ENCODE data around the gene DYNC1H1.
"Not testable (repeated sequence)": the region's sequence is repeated elsewhere in the genome, so short reads cannot be mapped to it uniquely, and the experiment has no call there.

Gene DYNC1H1

GRCh38 chr14:101963656-101964296 is 597 bp upstream of the DYNC1H1 start:
- no peak for DNase-seq (ENCODE audit: low spot score)

GRCh38 chr14:101965181-101965544 is 790 bp downstream of the DYNC1H1 start:
- no peak for DNase-seq (ENCODE audit: low spot score)

- no peak for DNase-seq (ENCODE audit: low spot score)
These were observed 1.7 kb downstream of the DYNC1H1 start for GRCh38 chr14:101965770-101966722.

- no peak for DNase-seq (ENCODE audit: low spot score)
These were observed 2.4 kb downstream of the DYNC1H1 start for GRCh38 chr14:101966742-101967141.

GRCh38 chr14:101968186-101968585 is 3.8 kb downstream of the DYNC1H1 start:
- DNase-seq (ENCODE audit: low spot score), result no peak

GRCh38 chr14:101969481-101969880 is 5.1 kb downstream of the DYNC1H1 start:
- DNase-seq (ENCODE audit: low spot score), result no peak

- no peak for DNase-seq (ENCODE audit: low spot score)
These were observed 6.5 kb downstream of the DYNC1H1 start for GRCh38 chr14:101970830-101971400.

GRCh38 chr14:101971458-101971857 is 7.1 kb downstream of the DYNC1H1 start:
- not testable (repeated sequence) for DNase-seq (ENCODE audit: low spot score)

- peak; percentile 86 for DNase-seq (ENCODE audit: low spot score)
These were observed 7.9 kb downstream of the DYNC1H1 start for GRCh38 chr14:101972126-101972866.

- DNase-seq (ENCODE audit: low spot score), result no peak
These were observed 9.0 kb downstream of the DYNC1H1 start for GRCh38 chr14:101973356-101973755.

GRCh38 chr14:101975231-101975630 is 10.9 kb downstream of the DYNC1H1 start:
- DNase-seq (ENCODE audit: low spot score), result no peak

- no peak for DNase-seq (ENCODE audit: low spot score)
These were observed 13.1 kb downstream of the DYNC1H1 start for GRCh38 chr14:101977311-101978071.

- DNase-seq (ENCODE audit: low spot score), result no peak
These were observed 15.3 kb downstream of the DYNC1H1 start for GRCh38 chr14:101979666-101980065.

GRCh38 chr14:101980251-101980650 is 15.9 kb downstream of the DYNC1H1 start:
- no peak for DNase-seq (ENCODE audit: low spot score)

- DNase-seq (ENCODE audit: low spot score), result peak; percentile 88
These were observed 16.3 kb downstream of the DYNC1H1 start for GRCh38 chr14:101980700-101981099.

- DNase-seq (ENCODE audit: low spot score), result no peak
These were observed 18.2 kb downstream of the DYNC1H1 start for GRCh38 chr14:101982621-101983020.

GRCh38 chr14:101984831-101985230 is 20.5 kb downstream of the DYNC1H1 start:
- not testable (repeated sequence) for DNase-seq (ENCODE audit: low spot score)

- DNase-seq (ENCODE audit: low spot score), result no peak
These were observed 21.6 kb downstream of the DYNC1H1 start for GRCh38 chr14:101985957-101986356.

GRCh38 chr14:101986953-101987352 is 22.6 kb downstream of the DYNC1H1 start:
- DNase-seq (ENCODE audit: low spot score), result no peak

GRCh38 chr14:101988377-101988776 is 24.0 kb downstream of the DYNC1H1 start:
- no peak for DNase-seq (ENCODE audit: low spot score)

GRCh38 chr14:101991352-101991751 is 27.0 kb downstream of the DYNC1H1 start:
- DNase-seq (ENCODE audit: low spot score), result no peak
